Hepatocyte (in vitro differentiated cells): ENCODE measurements around the gene CRB1.

ENCODE experiments used
- EZH2 ChIP-seq: fragments of 200-600 bp; sonication (generic); IDR thresholded peaks from 2 replicates; pipeline ENCODE4 v1.6.1; 2016; ENCODE audit warnings: antibody characterized with exemption, mild to moderate bottlenecking, borderline replicate concordance
- EZH2phosphoT487 ChIP-seq: fragments of 200-600 bp; sonication (generic); IDR thresholded peaks from one replicate; pipeline ENCODE4 v1.6.1; 2018; ENCODE audit warnings: antibody characterized with exemption, mild to moderate bottlenecking, low read depth, moderate library complexity; ENCODE audit not compliant: unreplicated experiment, severe bottlenecking
- TF ChIP-seq, protein P1 (sequence below): fragments of 200-600 bp; sonication (generic); IDR thresholded peaks from 2 replicates; pipeline ENCODE4 v1.5.1; 2016; ENCODE audit warnings: antibody characterized with exemption, mild to moderate bottlenecking; ENCODE audit not compliant: poor library complexity

DNA sequence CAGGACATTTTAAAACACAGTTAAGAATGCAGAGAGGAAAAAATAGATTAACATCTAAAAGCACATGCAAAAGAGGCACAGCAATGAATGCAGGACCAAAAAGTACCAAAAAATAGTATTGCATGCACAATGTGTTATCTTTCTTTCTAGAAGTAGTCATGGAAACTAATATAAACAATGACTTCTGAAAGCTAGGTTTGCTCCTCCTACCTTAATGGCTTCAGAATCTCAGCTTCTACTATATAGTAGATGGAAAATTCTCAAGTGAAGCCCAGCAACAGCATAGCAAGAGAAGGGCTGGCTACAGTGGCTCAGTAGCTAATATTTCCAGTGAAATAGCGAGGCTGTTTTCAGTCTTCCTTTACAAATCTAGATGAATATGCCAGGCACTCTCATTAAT, 125.1 kb downstream of the CRB1 start:
- TF ChIP-seq, protein P1, sequence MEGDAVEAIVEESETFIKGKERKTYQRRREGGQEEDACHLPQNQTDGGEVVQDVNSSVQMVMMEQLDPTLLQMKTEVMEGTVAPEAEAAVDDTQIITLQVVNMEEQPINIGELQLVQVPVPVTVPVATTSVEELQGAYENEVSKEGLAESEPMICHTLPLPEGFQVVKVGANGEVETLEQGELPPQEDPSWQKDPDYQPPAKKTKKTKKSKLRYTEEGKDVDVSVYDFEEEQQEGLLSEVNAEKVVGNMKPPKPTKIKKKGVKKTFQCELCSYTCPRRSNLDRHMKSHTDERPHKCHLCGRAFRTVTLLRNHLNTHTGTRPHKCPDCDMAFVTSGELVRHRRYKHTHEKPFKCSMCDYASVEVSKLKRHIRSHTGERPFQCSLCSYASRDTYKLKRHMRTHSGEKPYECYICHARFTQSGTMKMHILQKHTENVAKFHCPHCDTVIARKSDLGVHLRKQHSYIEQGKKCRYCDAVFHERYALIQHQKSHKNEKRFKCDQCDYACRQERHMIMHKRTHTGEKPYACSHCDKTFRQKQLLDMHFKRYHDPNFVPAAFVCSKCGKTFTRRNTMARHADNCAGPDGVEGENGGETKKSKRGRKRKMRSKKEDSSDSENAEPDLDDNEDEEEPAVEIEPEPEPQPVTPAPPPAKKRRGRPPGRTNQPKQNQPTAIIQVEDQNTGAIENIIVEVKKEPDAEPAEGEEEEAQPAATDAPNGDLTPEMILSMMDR = no peak
- no peak for TF ChIP-seq EZH2phosphoT487
- TF ChIP-seq EZH2 = no peak
